Neural progenitor cell (in vitro differentiated cells): ENCODE results near the gene SLC16A13. TPM values are rescaled to one million over a fixed set of nuclear protein-coding genes. Genes with fewer than 3 reads are reported as not detected.
A peak's percentile ranks its signal among the peaks of the same experiment; 100 is the strongest.

ENCODE experiments used
- DNase-seq: peaks from one replicate; pipeline ENCODE4 v3.0.0-alpha.2; 2016; ENCODE audit warnings: low spot score
- H2AFZ ChIP-seq: fragments of 200-600 bp; sonication (generic); replicated peaks from 2 replicates; pipeline ENCODE4 v1.6.1; 2016; ENCODE audit warnings: antibody characterized with exemption
- H3F3A ChIP-seq: fragments of 200-600 bp; sonication (generic); 2 replicates; pipeline ENCODE4 v1.6.1; 2016; ENCODE audit warnings: antibody characterized with exemption, low read depth
- H3K27ac ChIP-seq: fragments of 200-600 bp; sonication (generic); 2 replicates; pipeline ENCODE4 v1.5.1; 2016; ENCODE audit warnings: mild to moderate bottlenecking
- H3K27me3 ChIP-seq: fragments of 200-600 bp; sonication (generic); 2 replicates; pipeline ENCODE4 v1.6.1; 2016; ENCODE audit warnings: mild to moderate bottlenecking, moderate library complexity
- H3K36me3 ChIP-seq: fragments of 200-600 bp; sonication (generic); 2 replicates; pipeline ENCODE4 v1.5.1; 2016
- H3K4me1 ChIP-seq: fragments of 200-600 bp; sonication (generic); 2 replicates; pipeline ENCODE4 v1.6.1; 2016; ENCODE audit warnings: mixed run types
- H3K4me2 ChIP-seq: fragments of 200-600 bp; sonication (generic); 2 replicates; pipeline ENCODE4 v1.6.1; 2016
- H3K4me3 ChIP-seq: fragments of 200-600 bp; sonication (generic); 2 replicates; pipeline ENCODE4 v1.5.1; 2016
- H3K79me2 ChIP-seq: fragments of 200-600 bp; sonication (generic); 2 replicates; pipeline ENCODE4 v1.6.1; 2016; ENCODE audit warnings: low read depth
- H3K9ac ChIP-seq: fragments of 200-600 bp; sonication (generic); 2 replicates; pipeline ENCODE4 v1.6.1; 2016
- H3K9me3 ChIP-seq: fragments of 200-600 bp; sonication (generic); 2 replicates; pipeline ENCODE4 v1.5.1; 2016; ENCODE audit warnings: low read depth
- H4K20me1 ChIP-seq: fragments of 200-600 bp; sonication (generic); 2 replicates; pipeline ENCODE4 v1.6.1; 2016; ENCODE audit warnings: low read depth
- H3K27ac Mint-ChIP-seq: 3 replicates; pipeline ENCODE4 v1.8.0; 2021; ENCODE audit warnings: mixed read lengths
- H3K27me3 Mint-ChIP-seq: 2 replicates; pipeline ENCODE4 v1.8.0; 2022; ENCODE audit warnings: low read depth, mild to moderate bottlenecking, inconsistent platforms, moderate library complexity, mixed read lengths; ENCODE audit not compliant: insufficient read depth
- H3K36me3 Mint-ChIP-seq: 3 replicates; pipeline ENCODE4 v1.8.0; 2021; ENCODE audit warnings: mixed read lengths
- H3K4me1 Mint-ChIP-seq: 3 replicates; pipeline ENCODE4 v1.8.0; 2021; ENCODE audit warnings: mixed read lengths
- H3K4me3 Mint-ChIP-seq: 3 replicates; pipeline ENCODE4 v1.8.0; 2021; ENCODE audit warnings: mild to moderate bottlenecking, moderate library complexity, mixed read lengths
- H3K9me3 Mint-ChIP-seq: 3 replicates; pipeline ENCODE4 v1.8.0; 2020; ENCODE audit warnings: mixed read lengths
- EZH2 ChIP-seq: fragments of 200-600 bp; sonication (generic); IDR thresholded peaks from 2 replicates; pipeline ENCODE4 v1.6.1; 2017; ENCODE audit warnings: antibody characterized with exemption, mild to moderate bottlenecking, moderate library complexity
- EZH2phosphoT487 ChIP-seq: fragments of 200-600 bp; sonication (generic); IDR thresholded peaks from 2 replicates; pipeline ENCODE4 v1.6.1; 2017; ENCODE audit warnings: antibody characterized with exemption
- total RNA-seq: library from RNA; depleted of rRNA; stranded (reverse); fragments of >200 nt; gene quantifications from 2 replicates; pipeline ENCODE4 v1.2.3, GENCODE V29; 2015; ENCODE audit warnings: low replicate concordance
- TF ChIP-seq, protein P1 (sequence below): fragments of 200-600 bp; sonication (generic); IDR thresholded peaks from 2 replicates; pipeline ENCODE4 v1.5.1; 2017; ENCODE audit warnings: antibody characterized with exemption, mild to moderate bottlenecking

Gene SLC16A13
- total RNA-seq, 1 donor from 2014 or later, result not detected

DNA sequence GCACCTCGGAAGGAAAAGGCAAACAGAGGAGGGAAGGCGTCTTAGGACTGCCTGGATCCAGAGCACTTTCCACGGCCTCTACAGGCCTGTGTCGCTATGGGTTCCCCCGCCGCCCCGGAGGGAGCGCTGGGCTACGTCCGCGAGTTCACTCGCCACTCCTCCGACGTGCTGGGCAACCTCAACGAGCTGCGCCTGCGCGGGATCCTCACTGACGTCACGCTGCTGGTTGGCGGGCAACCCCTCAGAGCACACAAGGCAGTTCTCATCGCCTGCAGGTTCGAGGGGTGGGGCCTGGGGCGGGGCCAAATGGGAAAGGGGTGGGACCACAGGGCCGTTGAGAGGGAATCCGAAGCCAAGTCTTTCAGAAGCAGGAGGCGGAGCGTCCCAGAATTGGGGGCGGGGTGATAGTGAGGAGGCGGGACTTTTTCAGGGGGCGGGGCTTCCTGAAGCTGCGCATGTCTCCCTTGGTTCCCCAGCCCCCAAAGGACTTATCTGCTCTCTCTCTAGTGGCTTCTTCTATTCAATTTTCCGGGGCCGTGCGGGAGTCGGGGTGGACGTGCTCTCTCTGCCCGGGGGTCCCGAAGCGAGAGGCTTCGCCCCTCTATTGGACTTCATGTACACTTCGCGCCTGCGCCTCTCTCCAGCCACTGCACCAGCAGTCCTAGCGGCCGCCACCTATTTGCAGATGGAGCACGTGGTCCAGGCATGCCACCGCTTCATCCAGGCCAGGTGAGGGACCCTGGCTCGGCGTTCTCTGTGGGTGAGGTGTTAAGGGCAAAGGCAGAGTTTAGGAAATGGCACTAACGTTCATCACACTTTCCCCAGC, 12.0 kb upstream of the SLC16A13 start:
- Histone ChIP-seq H3K79me2 (no peaks in the 10 kb centered on the region), H2AFZ (peak overlapping the region; percentile 75), H3K27ac (no peak overlapping the region), H3K4me3 (peak overlapping the region; percentile 35), H3K4me2 (peak overlapping the region; percentile 66), H3F3A (peaks cover 30% of the 10 kb centered on the region), H3K9me3 (no peaks in the 10 kb centered on the region), H3K27me3 (peaks cover 43% of the 10 kb centered on the region), H4K20me1 (no peaks in the 10 kb centered on the region), H3K36me3 (no peaks in the 10 kb centered on the region), H3K9ac (no peak overlapping the region), H3K4me1 (peaks cover 6% of the 10 kb centered on the region)
- H3K4me3 Mint-ChIP-seq, result peak overlapping the region; percentile 69
- H3K36me3 Mint-ChIP-seq, result no peaks in the 10 kb centered on the region
- TF ChIP-seq EZH2phosphoT487, result no peak
- no peak for TF ChIP-seq EZH2
- TF ChIP-seq, protein P1, sequence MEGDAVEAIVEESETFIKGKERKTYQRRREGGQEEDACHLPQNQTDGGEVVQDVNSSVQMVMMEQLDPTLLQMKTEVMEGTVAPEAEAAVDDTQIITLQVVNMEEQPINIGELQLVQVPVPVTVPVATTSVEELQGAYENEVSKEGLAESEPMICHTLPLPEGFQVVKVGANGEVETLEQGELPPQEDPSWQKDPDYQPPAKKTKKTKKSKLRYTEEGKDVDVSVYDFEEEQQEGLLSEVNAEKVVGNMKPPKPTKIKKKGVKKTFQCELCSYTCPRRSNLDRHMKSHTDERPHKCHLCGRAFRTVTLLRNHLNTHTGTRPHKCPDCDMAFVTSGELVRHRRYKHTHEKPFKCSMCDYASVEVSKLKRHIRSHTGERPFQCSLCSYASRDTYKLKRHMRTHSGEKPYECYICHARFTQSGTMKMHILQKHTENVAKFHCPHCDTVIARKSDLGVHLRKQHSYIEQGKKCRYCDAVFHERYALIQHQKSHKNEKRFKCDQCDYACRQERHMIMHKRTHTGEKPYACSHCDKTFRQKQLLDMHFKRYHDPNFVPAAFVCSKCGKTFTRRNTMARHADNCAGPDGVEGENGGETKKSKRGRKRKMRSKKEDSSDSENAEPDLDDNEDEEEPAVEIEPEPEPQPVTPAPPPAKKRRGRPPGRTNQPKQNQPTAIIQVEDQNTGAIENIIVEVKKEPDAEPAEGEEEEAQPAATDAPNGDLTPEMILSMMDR, result no peak
- H3K27me3 Mint-ChIP-seq, result peaks cover 41% of the 10 kb centered on the region
- peaks cover 34% of the 10 kb centered on the region for H3K4me1 Mint-ChIP-seq
- peaks cover 2% of the 10 kb centered on the region for H3K9me3 Mint-ChIP-seq
- no peak overlapping the region for H3K27ac Mint-ChIP-seq
- DNase-seq, result peak; percentile 93

DNA sequence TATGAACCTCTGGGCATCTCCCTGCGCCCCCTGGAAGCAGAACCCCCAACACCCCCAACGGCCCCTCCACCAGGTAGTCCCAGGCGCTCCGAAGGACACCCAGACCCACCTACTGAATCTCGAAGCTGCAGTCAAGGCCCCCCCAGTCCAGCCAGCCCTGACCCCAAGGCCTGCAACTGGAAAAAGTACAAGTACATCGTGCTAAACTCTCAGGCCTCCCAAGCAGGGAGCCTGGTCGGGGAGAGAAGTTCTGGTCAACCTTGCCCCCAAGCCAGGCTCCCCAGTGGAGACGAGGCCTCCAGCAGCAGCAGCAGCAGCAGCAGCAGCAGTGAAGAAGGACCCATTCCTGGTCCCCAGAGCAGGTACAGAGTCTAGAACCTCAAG, 11.4 kb upstream of the SLC16A13 start:
- no peaks in the 10 kb centered on the region for H3K9me3 ChIP-seq
- peaks cover 43% of the 10 kb centered on the region for H3K27me3 ChIP-seq
- H4K20me1 ChIP-seq, result no peaks in the 10 kb centered on the region
- peaks cover 30% of the 10 kb centered on the region for H3F3A ChIP-seq
- H3K4me2 ChIP-seq, result no peak overlapping the region
- no peak overlapping the region for H3K4me3 ChIP-seq
- no peak overlapping the region for H3K27ac ChIP-seq
- DNase-seq, result no peak
- H3K79me2 ChIP-seq, result no peaks in the 10 kb centered on the region
- no peak overlapping the region for H2AFZ ChIP-seq
- Mint-ChIP-seq H3K4me1 (peaks cover 31% of the 10 kb centered on the region), H3K36me3 (no peaks in the 10 kb centered on the region), H3K9me3 (peaks cover 2% of the 10 kb centered on the region), H3K4me3 (no peak overlapping the region), H3K27me3 (peaks cover 41% of the 10 kb centered on the region), H3K27ac (no peak overlapping the region)
- H3K9ac ChIP-seq, result no peak overlapping the region
- TF ChIP-seq EZH2, result no peak
- TF ChIP-seq, protein P1, result no peak
- TF ChIP-seq EZH2phosphoT487, result no peak
- H3K36me3 ChIP-seq, result no peaks in the 10 kb centered on the region
- H3K4me1 ChIP-seq, result peaks cover 6% of the 10 kb centered on the region

DNA sequence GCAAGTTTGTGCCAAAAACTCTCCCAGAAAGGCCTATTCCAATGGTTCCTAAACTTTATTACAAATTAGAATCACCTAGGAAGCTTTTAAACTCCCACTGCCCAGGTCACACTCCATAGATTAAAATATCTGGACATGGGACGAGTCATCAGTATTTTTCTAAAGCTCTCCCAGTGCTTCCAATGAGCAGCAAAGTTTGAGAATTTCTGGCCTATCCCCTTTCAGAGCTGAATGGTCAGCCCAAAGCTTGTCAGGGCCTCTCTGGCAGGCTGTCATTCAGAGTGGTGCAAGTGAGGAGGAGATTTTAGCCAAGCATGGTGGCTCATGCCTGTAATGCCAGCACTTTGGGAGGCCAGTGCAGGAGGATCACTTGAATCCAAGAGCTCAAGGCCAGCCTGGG, 10.6 kb upstream of the SLC16A13 start:
- Histone ChIP-seq H3K4me1 (peaks cover 6% of the 10 kb centered on the region), H3F3A (peaks cover 30% of the 10 kb centered on the region), H2AFZ (no peak overlapping the region), H3K27ac (no peak overlapping the region), H3K79me2 (no peaks in the 10 kb centered on the region), H4K20me1 (no peaks in the 10 kb centered on the region), H3K9ac (no peak overlapping the region), H3K36me3 (no peaks in the 10 kb centered on the region), H3K9me3 (no peaks in the 10 kb centered on the region), H3K4me2 (no peak overlapping the region), H3K27me3 (peaks cover 42% of the 10 kb centered on the region), H3K4me3 (no peak overlapping the region)
- H3K9me3 Mint-ChIP-seq, result peaks cover 2% of the 10 kb centered on the region
- H3K4me3 Mint-ChIP-seq, result peak overlapping the region; percentile 46
- peaks cover 25% of the 10 kb centered on the region for H3K4me1 Mint-ChIP-seq
- H3K27ac Mint-ChIP-seq, result no peak overlapping the region
- TF ChIP-seq EZH2 (no peak), EZH2phosphoT487 (no peak)
- TF ChIP-seq, protein P1, result no peak
- DNase-seq, result no peak
- H3K36me3 Mint-ChIP-seq, result no peaks in the 10 kb centered on the region
- peaks cover 44% of the 10 kb centered on the region for H3K27me3 Mint-ChIP-seq
